Osteoblast (primary cell): ENCODE results near the gene CNIH2. TPM values are rescaled to one million over a fixed set of nuclear protein-coding genes. Genes with fewer than 3 reads are reported as not detected.

Source experiments
- DNase-seq: peaks from one replicate; pipeline ENCODE4 v3.0.0; 2011; ENCODE audit warnings: low spot score, mixed read lengths; ENCODE audit not compliant: insufficient read length; ENCODE audit errors: missing footprints
- H2AFZ ChIP-seq: 2 replicates; pipeline ENCODE4 v1.6.0; 2011; ENCODE audit warnings: mild to moderate bottlenecking, low read length
- H3K27ac ChIP-seq: 2 replicates; pipeline ENCODE4 v1.5.1; 2011; ENCODE audit warnings: mild to moderate bottlenecking, low read depth, low read length, moderate library complexity
- H3K27me3 ChIP-seq: 2 replicates; pipeline ENCODE4 v1.6.0; 2012; ENCODE audit warnings: mild to moderate bottlenecking, control low read depth, inconsistent platforms, low read length, moderate library complexity; ENCODE audit not compliant: insufficient read depth
- H3K36me3 ChIP-seq: 2 replicates; pipeline ENCODE4 v1.5.1; 2011; ENCODE audit warnings: mild to moderate bottlenecking, low read length, control low read depth, moderate library complexity; ENCODE audit not compliant: insufficient read depth
- H3K4me1 ChIP-seq: 2 replicates; pipeline ENCODE4 v1.5.1; 2011; ENCODE audit warnings: mild to moderate bottlenecking, low read length, control low read depth, moderate library complexity; ENCODE audit not compliant: insufficient read depth
- H3K4me2 ChIP-seq: 2 replicates; pipeline ENCODE4 v1.6.0; 2011; ENCODE audit warnings: mild to moderate bottlenecking, low read length; ENCODE audit not compliant: insufficient read depth
- H3K4me3 ChIP-seq: fragments of 200-600 bp; sonication (generic); 3 replicates; pipeline ENCODE4 v1.5.1; 2012; ENCODE audit warnings: mild to moderate bottlenecking, low read length, inconsistent platforms; ENCODE audit not compliant: insufficient read depth
- H3K79me2 ChIP-seq: 2 replicates; pipeline ENCODE4 v1.6.0; 2012; ENCODE audit warnings: mild to moderate bottlenecking, low read length, control low read depth, inconsistent platforms; ENCODE audit not compliant: insufficient read depth
- H3K9me3 ChIP-seq: 2 replicates; pipeline ENCODE4 v1.5.1; 2011; ENCODE audit warnings: low read depth, low read length, control low read depth
- H4K20me1 ChIP-seq: 2 replicates; pipeline ENCODE4 v1.6.0; 2012; ENCODE audit warnings: mild to moderate bottlenecking, low read length, control low read depth; ENCODE audit not compliant: insufficient read depth
- total RNA-seq: library from RNA; depleted of rRNA; stranded (reverse); fragments of >200 nt; gene quantifications from 2 replicates; pipeline ENCODE4 v1.2.3, GENCODE V29; 2012
- TF ChIP-seq, protein P1 (sequence below): IDR thresholded peaks from 2 replicates; pipeline ENCODE4 v1.5.1; 2011; ENCODE audit warnings: mild to moderate bottlenecking, low read depth, low read length, moderate library complexity; ENCODE audit errors: extremely low read depth

CNIH2 gene
- total RNA-seq, 1 donor = not detected

DNA sequence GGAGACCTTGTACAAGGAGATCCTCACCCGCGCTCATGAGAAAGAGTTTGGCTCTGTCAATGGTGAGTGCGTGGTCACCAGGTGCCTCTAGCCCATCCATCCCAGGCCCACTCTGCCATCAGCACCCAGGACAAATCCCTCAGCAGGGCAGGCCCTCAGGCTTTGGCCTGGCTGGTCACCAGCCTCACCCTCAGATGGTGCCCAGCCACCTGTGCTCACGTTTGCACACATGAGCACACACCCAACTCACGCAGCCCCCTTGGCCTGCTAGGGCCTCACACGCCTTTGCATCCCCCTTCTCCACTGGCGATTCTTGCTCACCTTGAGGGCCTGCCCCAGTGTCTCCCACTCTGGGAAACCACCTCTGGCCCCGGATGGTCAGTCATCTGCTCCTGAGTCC, 13.6 kb upstream of the CNIH2 start:
- Histone ChIP-seq H3K27me3 (no peaks in the 10 kb centered on the region), H3K4me1 (peaks cover 16% of the 10 kb centered on the region), H3K79me2 (peaks cover 17% of the 10 kb centered on the region), H3K36me3 (peaks cover 36% of the 10 kb centered on the region), H2AFZ (no peak overlapping the region), H3K4me2 (no peak overlapping the region), H4K20me1 (peaks cover 17% of the 10 kb centered on the region), H3K9me3 (no peaks in the 10 kb centered on the region), H3K27ac (no peak overlapping the region), H3K4me3 (no peak overlapping the region)
- no peak for DNase-seq
- TF ChIP-seq, protein P1, sequence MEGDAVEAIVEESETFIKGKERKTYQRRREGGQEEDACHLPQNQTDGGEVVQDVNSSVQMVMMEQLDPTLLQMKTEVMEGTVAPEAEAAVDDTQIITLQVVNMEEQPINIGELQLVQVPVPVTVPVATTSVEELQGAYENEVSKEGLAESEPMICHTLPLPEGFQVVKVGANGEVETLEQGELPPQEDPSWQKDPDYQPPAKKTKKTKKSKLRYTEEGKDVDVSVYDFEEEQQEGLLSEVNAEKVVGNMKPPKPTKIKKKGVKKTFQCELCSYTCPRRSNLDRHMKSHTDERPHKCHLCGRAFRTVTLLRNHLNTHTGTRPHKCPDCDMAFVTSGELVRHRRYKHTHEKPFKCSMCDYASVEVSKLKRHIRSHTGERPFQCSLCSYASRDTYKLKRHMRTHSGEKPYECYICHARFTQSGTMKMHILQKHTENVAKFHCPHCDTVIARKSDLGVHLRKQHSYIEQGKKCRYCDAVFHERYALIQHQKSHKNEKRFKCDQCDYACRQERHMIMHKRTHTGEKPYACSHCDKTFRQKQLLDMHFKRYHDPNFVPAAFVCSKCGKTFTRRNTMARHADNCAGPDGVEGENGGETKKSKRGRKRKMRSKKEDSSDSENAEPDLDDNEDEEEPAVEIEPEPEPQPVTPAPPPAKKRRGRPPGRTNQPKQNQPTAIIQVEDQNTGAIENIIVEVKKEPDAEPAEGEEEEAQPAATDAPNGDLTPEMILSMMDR = no peak

DNA sequence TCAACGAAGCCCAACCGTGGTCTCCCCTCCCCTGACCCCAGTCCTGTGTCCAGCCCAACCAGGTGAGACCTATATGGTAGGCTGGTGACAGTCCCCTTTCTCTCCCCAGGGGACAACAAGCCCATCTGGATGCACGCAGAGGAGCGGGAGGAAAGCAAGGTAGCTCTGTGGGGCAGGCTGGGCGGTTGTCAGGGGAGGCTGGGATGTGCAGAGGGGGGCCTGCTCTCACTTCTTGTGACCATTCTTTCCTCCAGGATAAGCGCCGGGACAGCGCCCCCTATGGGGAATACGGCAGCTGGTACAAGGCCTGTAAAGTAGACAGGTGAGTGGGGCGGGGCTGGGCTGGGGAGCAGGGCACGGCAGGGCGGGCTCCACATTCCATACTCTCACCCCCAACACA, 13.1 kb upstream of the CNIH2 start:
- H3K4me1 ChIP-seq = peaks cover 21% of the 10 kb centered on the region
- peaks cover 18% of the 10 kb centered on the region for H3K79me2 ChIP-seq
- H4K20me1 ChIP-seq = peaks cover 18% of the 10 kb centered on the region
- no peak overlapping the region for H3K4me2 ChIP-seq
- no peak overlapping the region for H2AFZ ChIP-seq
- no peak overlapping the region for H3K4me3 ChIP-seq
- H3K27me3 ChIP-seq = no peaks in the 10 kb centered on the region
- H3K27ac ChIP-seq = no peak overlapping the region
- no peak for DNase-seq
- peaks cover 36% of the 10 kb centered on the region for H3K36me3 ChIP-seq
- TF ChIP-seq, protein P1 = peak; percentile 36
- no peaks in the 10 kb centered on the region for H3K9me3 ChIP-seq

DNA sequence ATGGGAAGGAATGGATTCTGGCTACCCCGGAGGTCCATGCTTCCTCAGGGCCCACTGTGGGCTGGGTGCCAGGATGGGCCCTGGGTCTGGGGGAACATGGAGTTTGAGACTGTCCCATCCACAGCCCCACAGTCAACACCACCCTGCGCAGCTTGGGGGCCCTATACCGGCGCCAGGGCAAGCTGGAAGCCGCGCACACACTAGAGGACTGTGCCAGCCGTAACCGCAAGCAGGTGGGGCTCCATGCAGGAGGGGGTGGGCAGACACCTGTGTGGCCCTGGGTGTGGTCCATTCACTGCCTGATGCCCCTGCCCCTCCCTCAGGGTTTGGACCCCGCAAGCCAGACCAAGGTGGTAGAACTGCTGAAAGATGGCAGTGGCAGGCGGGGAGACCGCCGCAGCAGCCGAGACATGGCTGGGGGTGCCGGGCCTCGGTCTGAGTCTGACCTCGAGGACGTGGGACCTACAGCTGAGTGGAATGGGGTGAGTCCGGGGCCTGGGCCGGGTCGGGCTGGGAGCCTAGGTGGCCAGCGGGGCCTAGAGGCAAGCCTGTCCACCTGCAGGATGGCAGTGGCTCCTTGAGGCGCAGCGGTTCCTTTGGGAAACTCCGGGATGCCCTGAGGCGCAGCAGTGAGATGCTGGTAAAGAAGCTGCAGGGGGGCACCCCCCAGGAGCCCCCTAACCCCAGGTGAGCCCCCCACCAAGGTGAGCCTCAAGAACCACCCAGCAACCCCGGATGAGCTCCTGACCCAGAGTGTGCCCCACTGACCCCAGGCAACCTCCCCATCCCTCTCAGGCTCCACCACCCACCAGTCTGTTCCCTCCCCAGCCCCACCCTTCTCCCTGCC, 12.2 kb upstream of the CNIH2 start:
- no peak overlapping the region for H3K27ac ChIP-seq
- TF ChIP-seq, protein P1 = no peak
- peaks cover 24% of the 10 kb centered on the region for H4K20me1 ChIP-seq
- no peak for DNase-seq
- H3K79me2 ChIP-seq = peaks cover 23% of the 10 kb centered on the region
- H3K9me3 ChIP-seq = no peaks in the 10 kb centered on the region
- H3K27me3 ChIP-seq = no peaks in the 10 kb centered on the region
- H3K36me3 ChIP-seq = peaks cover 33% of the 10 kb centered on the region
- no peak overlapping the region for H3K4me3 ChIP-seq
- peaks cover 22% of the 10 kb centered on the region for H3K4me1 ChIP-seq
- H3K4me2 ChIP-seq = no peak overlapping the region
- no peak overlapping the region for H2AFZ ChIP-seq

DNA sequence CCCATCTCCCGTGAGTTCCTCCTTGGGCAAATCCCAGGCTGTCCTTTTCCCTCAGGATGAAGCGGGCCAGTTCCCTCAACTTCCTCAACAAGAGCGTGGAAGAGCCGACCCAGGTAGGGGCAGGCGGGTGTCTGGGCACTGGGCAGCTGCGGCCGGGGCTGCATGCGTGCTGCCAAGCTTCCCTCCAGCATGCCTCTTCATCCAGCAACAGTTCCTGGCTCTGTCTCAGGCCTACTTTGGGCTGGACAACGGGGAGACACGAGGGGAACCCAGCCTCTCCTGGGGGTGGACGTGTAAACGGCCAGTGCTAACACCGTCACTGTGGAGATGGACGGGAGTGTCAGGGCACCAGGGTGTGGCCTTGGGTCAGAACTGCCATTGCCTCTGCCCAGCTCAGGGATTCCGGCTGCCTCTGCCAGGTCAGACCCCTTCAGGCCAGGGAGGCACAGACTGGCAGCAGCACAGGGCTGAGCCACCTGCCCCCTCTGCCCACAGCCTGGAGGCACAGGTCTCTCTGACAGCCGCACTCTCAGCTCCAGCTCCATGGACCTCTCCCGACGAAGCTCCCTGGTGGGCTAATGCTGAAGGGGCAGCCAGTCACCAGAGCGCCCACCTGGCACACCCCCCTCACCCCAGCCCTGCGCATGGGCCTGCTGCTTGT, 11.5 kb upstream of the CNIH2 start:
- Histone ChIP-seq H4K20me1 (peaks cover 27% of the 10 kb centered on the region), H3K27me3 (no peaks in the 10 kb centered on the region), H2AFZ (no peak overlapping the region), H3K36me3 (peaks cover 27% of the 10 kb centered on the region), H3K4me1 (peaks cover 22% of the 10 kb centered on the region), H3K27ac (peak overlapping the region; percentile 33), H3K4me2 (peak overlapping the region; percentile 89), H3K79me2 (peaks cover 28% of the 10 kb centered on the region), H3K4me3 (peak overlapping the region; percentile 98), H3K9me3 (no peaks in the 10 kb centered on the region)
- TF ChIP-seq, protein P1 = no peak
- no peak for DNase-seq
